Endodermal cell (in vitro differentiated cells): ENCODE measurements around the gene CALM3. TPM values are rescaled to one million over a fixed set of nuclear protein-coding genes. Genes with fewer than 3 reads are reported as not detected.

Source experiments
- DNase-seq: peaks from one replicate; pipeline ENCODE4 v3.0.0-alpha.2; 2017
- H3K27ac ChIP-seq: 2 replicates; pipeline ENCODE4 v1.5.1; 2013; ENCODE audit warnings: mild to moderate bottlenecking, low read depth, low read length, moderate library complexity
- H3K27me3 ChIP-seq: 2 replicates; pipeline ENCODE4 v1.6.1; 2013; ENCODE audit warnings: mild to moderate bottlenecking, low read length, moderate library complexity; ENCODE audit not compliant: insufficient read depth, control insufficient read depth, poor library complexity, severe bottlenecking
- H3K36me3 ChIP-seq: 2 replicates; pipeline ENCODE4 v1.7.0; 2013; ENCODE audit warnings: mild to moderate bottlenecking, low read length, moderate library complexity; ENCODE audit not compliant: control insufficient read depth, insufficient read depth
- H3K4me1 ChIP-seq: one replicate; pipeline ENCODE4 v1.7.0; 2013; ENCODE audit warnings: low read length; ENCODE audit not compliant: control insufficient read depth, insufficient read depth
- H3K4me3 ChIP-seq: 2 replicates; pipeline ENCODE4 v1.5.1; 2013; ENCODE audit warnings: mild to moderate bottlenecking, low read length, moderate library complexity
- H3K9ac ChIP-seq: 2 replicates; pipeline ENCODE4 v1.6.1; 2013; ENCODE audit warnings: mild to moderate bottlenecking, low read length, moderate library complexity; ENCODE audit not compliant: poor library complexity, severe bottlenecking; ENCODE audit errors: extremely low read depth
- H3K9me3 ChIP-seq: 2 replicates; pipeline ENCODE4 v1.6.1; 2013; ENCODE audit warnings: mild to moderate bottlenecking, low read length, moderate library complexity; ENCODE audit not compliant: control insufficient read depth
- H3K27ac Mint-ChIP-seq: 2 replicates; pipeline ENCODE4 v1.8.0; 2020; ENCODE audit warnings: mixed read lengths
- H3K27me3 Mint-ChIP-seq: 2 replicates; pipeline ENCODE4 v1.8.0; 2021; ENCODE audit warnings: mild to moderate bottlenecking, mixed read lengths; ENCODE audit not compliant: insufficient read depth
- H3K36me3 Mint-ChIP-seq: 2 replicates; pipeline ENCODE4 v1.8.0; 2020; ENCODE audit warnings: low read depth, mixed read lengths
- H3K4me1 Mint-ChIP-seq: 2 replicates; pipeline ENCODE4 v1.8.0; 2020; ENCODE audit warnings: mixed read lengths
- H3K4me3 Mint-ChIP-seq: 2 replicates; pipeline ENCODE4 v1.8.0; 2020; ENCODE audit warnings: mild to moderate bottlenecking, moderate library complexity, mixed read lengths
- H3K9me3 Mint-ChIP-seq: 2 replicates; pipeline ENCODE4 v1.8.0; 2020; ENCODE audit warnings: mild to moderate bottlenecking, mixed read lengths
- CTCF ChIP-seq: fragments of 200-600 bp; sonication (generic); conservative IDR thresholded peaks from 2 replicates; pipeline ENCODE4 v1.5.0; 2021; ENCODE audit warnings: antibody characterized with exemption, mild to moderate bottlenecking
- WGBS, 2 experiments: methylation state at CpG; one replicate each; pipeline versions ENCODE4 v1.1.5 to v1.1.7; 2013; ENCODE audit warnings: missing lambda C conversion rate in 2 of 2, mixed read lengths in 1 of 2; ENCODE audit not compliant: insufficient coverage in 1 of 2, insufficient read length in 1 of 2; 5-methylcytosine and 5-hydroxymethylcytosine counted together
- total RNA-seq, 2 donors: library from RNA; stranded (reverse); fragmentation: NEBNext Ultra II Directional in 1 of 2; extraction: Animal tissue kit (Norgen Biotek cat#: 25700) in 1 of 2; gene quantifications; 2 replicates in 1 of 2; 3 replicates in 1 of 2; pipeline ENCODE4 v1.2.1, GENCODE V29; 2021

CALM3 gene
- total RNA-seq, 2 donors from 2014 or later, result 564 to 573 TPM

- Histone ChIP-seq H3K27ac (peak overlapping the region; percentile 100), H3K9me3 (peaks cover 27% of the 10 kb centered on the region), H3K4me3 (peak overlapping the region; percentile 99), H3K27me3 (no peaks in the 10 kb centered on the region), H3K9ac (peak overlapping the region; percentile 99), H3K4me1 (peaks cover 12% of the 10 kb centered on the region), H3K36me3 (peaks cover 15% of the 10 kb centered on the region)
- Mint-ChIP-seq H3K9me3 (peaks cover 11% of the 10 kb centered on the region), H3K27ac (peak overlapping the region; percentile 100), H3K4me1 (peaks cover 19% of the 10 kb centered on the region), H3K36me3 (peaks cover 5% of the 10 kb centered on the region), H3K27me3 (peaks cover 2% of the 10 kb centered on the region), H3K4me3 (peak overlapping the region; percentile 93)
- 1 to 3% methylated on average over 52 to 85 of the region's 93 CpGs for WGBS, 2 experiments
- TF ChIP-seq CTCF, result no peak
- DNase-seq, result peak; percentile 99
These were observed 479 bp upstream of the CALM3 start for GRCh38 chr19:46600384-46601317.

- TF ChIP-seq CTCF, result no peak
- peaks cover 2% of the 10 kb centered on the region for H3K27me3 Mint-ChIP-seq
- H3K27ac Mint-ChIP-seq, result peak overlapping the region; percentile 89
- H3K36me3 Mint-ChIP-seq, result peaks cover 23% of the 10 kb centered on the region
- peaks cover 10% of the 10 kb centered on the region for H3K9me3 Mint-ChIP-seq
- H3K4me3 Mint-ChIP-seq, result peak overlapping the region; percentile 93
- Histone ChIP-seq H3K27me3 (no peaks in the 10 kb centered on the region), H3K4me1 (peaks cover 12% of the 10 kb centered on the region), H3K4me3 (peak overlapping the region; percentile 99), H3K9me3 (peaks cover 24% of the 10 kb centered on the region), H3K9ac (peak overlapping the region; percentile 89), H3K27ac (peak overlapping the region; percentile 6), H3K36me3 (peaks cover 35% of the 10 kb centered on the region)
- peak; percentile 44 for DNase-seq
- WGBS, 2 experiments, result 46 to 47% methylated on average over 17 to 23 of the region's 23 CpGs
- H3K4me1 Mint-ChIP-seq, result peaks cover 19% of the 10 kb centered on the region
These were observed 1.5 kb downstream of the CALM3 start for GRCh38 chr19:46602392-46603194.

- no peak for TF ChIP-seq CTCF
- whole genome bisulfite sequencing, 2 experiments, result 52 to 100% methylated on average over 1 to 2 of the region's 2 CpGs
- Histone ChIP-seq H3K27me3 (no peaks in the 10 kb centered on the region), H3K36me3 (peaks cover 41% of the 10 kb centered on the region), H3K4me3 (peak overlapping the region; percentile 99), H3K9ac (peak overlapping the region; percentile 26), H3K9me3 (peaks cover 18% of the 10 kb centered on the region), H3K4me1 (peaks cover 12% of the 10 kb centered on the region), H3K27ac (no peak overlapping the region)
- DNase-seq, result peak; percentile 61
- Mint-ChIP-seq H3K36me3 (peaks cover 29% of the 10 kb centered on the region), H3K27me3 (peaks cover 2% of the 10 kb centered on the region), H3K27ac (peak overlapping the region; percentile 86), H3K4me3 (peak overlapping the region; percentile 93), H3K4me1 (peaks cover 19% of the 10 kb centered on the region), H3K9me3 (peaks cover 4% of the 10 kb centered on the region)
These were observed 2.1 kb downstream of the CALM3 start for GRCh38 chr19:46603195-46603637.
